Loucy (cell line): ENCODE measurements around the gene OR14I1.

ENCODE experiments used
- CTCF ChIP-seq: fragments of 200-600 bp; sonication (generic); conservative IDR thresholded peaks from 2 replicates; pipeline ENCODE4 v1.5.1; 2014; ENCODE audit warnings: mild to moderate bottlenecking, antibody characterized with exemption, low read length
- EZH2phosphoT487 ChIP-seq: fragments of 200-600 bp; IDR thresholded peaks from 2 replicates; pipeline ENCODE4 v1.6.1; 2018; ENCODE audit warnings: antibody characterized with exemption, mild to moderate bottlenecking, moderate library complexity, borderline replicate concordance

GRCh38 chr1:248696774-248697173, 5.8 kb downstream of the OR14I1 start:
- TF ChIP-seq CTCF, result no peak
- no peak for TF ChIP-seq EZH2phosphoT487
